ENCODE results near the gene CGREF1.

The CGREF1 gene

GRCh38 chr2:27086724-27087593 is 32.0 kb downstream of the CGREF1 start, which contains the start of gene KHK:
Gene KHK (plus strand): TSS chr2:27086772. CDS start chr2:27087260, 488 bp downstream.
- peak; percentile 57 for DNase-seq

GRCh38 chr2:27086090-27086723 is 32.7 kb downstream of the CGREF1 start:
- DNase-seq = peak; percentile 85

DNA sequence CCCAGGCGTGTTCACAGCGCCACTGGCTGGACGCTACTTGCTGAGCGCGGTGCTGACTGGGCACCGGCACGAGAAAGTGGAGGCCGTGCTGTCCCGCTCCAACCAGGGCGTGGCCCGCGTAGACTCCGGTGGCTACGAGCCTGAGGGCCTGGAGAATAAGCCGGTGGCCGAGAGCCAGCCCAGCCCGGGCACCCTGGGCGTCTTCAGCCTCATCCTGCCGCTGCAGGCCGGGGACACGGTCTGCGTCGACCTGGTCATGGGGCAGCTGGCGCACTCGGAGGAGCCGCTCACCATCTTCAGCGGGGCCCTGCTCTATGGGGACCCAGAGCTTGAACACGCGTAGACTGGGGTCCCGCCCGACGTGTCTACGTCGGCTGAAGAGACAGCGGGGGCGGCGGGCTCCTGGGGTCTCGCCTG is 33.2 kb downstream of the CGREF1 start:
- DNase-seq = no peak

GRCh38 chr2:27085062-27085672 is 33.8 kb downstream of the CGREF1 start:
- no peak for DNase-seq

DNA sequence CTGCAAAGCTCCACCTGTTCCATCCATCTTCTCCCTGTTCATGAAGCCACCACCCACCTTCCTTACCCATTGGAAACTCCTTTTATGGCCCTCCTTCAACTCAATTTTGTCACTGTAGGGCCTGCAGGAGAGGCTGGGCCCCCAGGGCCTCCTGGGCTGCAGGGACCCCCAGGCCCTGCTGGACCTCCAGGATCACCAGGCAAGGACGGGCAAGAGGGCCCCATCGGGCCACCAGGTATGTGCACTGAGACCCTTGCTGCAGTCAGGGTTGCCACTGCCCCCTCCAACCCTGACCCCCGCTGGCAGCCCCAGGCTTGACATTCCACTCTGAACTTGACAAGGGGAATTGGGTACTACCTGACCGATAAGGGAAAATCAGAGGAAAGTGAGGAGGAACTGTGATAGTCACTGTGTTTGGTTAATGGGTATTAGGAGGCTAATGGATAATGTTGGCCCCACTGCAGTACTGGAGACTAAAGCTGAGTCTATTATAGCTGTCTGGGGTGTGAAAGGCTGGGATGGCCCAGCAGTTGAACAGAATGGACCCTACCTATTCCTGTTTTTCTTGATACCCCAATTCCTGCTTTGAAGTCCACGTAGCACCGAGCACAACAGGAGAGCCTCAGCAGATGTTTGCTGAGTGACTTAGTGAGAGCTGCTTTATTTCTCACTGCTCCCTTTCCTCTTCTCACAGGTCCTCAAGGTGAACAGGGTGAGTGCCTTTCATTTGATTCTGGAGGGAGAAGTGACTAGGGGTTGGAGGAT is 34.4 kb downstream of the CGREF1 start:
- DNase-seq = no peak

GRCh38 chr2:27083410-27084296 is 35.3 kb downstream of the CGREF1 start:
- DNase-seq = no peak

DNA sequence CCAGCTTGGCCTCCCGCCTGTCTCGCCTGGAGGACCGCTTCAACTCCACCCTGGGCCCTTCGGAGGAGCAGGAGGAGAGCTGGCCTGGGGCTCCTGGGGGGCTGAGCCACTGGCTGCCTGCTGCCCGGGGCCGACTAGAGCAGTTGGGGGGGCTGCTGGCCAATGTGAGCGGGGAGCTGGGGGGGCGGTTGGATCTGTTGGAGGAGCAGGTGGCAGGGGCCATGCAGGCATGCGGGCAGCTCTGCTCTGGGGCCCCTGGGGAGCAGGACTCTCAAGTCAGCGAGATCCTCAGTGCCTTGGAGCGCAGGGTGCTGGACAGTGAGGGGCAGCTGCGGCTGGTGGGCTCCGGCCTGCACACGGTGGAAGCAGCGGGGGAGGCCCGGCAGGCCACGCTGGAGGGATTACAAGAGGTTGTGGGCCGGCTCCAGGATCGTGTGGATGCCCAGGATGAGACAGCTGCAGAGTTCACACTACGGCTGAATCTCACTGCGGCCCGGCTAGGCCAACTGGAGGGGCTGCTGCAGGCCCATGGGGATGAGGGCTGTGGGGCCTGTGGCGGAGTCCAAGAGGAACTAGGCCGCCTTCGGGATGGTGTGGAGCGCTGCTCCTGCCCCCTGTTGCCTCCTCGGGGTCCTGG is 36.0 kb downstream of the CGREF1 start:
- DNase-seq = no peak

- no peak for DNase-seq
Measured at GRCh38 chr2:27081984-27082772, 36.8 kb downstream of the CGREF1 start.

DNA sequence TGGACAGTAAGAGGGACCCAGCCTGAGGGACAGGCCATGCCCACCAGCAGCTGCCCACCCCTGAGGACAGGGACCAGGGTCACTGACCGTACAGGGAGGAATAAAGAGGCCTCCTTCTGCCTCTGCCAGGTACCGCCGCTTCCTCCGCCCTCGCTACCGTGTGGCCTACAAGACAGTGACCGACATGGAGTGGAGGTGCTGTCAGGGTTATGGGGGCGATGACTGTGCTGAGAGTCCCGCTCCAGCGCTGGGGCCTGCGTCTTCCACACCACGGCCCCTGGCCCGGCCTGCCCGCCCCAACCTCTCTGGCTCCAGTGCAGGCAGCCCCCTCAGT is 38.4 kb downstream of the CGREF1 start:
- DNase-seq = no peak

DNA sequence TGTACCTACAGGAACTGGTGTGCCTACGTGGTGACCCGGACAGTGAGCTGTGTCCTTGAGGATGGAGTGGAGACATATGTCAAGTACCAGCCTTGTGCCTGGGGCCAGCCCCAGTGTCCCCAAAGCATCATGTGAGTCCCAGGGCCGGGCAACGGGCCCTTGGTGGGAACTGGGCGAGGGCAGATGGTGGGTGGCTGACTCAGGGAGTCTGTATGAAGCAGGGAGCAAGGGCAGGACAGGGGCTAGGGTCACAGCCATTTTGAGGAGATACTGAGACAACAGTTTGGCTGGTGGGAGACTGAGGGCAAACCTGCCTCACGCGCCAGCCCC is 38.8 kb downstream of the CGREF1 start:
- no peak for DNase-seq

- DNase-seq = no peak
Measured at GRCh38 chr2:27079233-27080139, 39.4 kb downstream of the CGREF1 start.

DNA sequence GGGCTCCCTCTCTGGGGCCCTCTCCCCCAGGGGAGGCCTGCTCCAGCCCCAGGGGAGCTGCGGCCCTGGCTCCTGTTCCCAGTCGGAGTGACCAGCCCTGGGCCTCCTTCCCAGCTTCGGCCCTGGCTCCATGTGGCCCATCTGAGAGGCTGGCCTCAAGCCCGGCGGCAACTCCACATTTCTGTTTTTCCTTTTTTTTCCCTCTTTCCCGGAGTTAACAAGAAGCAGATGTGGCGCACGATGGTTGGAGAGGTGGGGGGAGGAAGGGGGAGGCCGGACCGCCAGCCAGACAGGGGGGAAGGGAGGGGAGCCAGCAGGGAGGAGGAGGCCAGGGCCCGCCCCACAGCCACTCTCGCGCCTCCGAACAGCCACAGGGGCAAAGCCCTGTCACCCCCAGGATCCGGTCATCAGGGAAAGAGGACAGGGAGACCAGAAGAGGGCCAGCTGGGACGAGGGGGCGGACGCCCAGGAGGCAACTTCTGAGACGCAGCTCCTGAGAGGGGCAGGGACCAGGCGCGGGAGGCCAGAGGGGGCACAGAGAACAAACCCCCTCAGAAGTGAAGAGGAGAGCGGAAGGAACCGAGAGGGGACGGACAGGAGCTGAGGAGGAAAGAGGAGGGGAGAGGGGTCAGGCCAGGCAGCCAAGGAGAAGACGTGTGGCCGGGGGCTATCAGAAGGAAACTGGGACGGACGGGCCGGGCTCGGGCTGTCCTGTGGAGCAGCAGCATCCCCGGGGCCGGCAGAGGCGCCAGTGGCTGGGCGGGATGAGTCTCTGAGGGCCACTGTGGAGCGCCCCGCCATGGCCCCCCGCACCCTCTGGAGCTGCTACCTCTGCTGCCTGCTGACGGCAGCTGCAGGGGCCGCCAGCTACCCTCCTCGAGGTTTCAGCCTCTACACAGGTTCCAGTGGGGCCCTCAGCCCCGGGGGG is 40.4 kb downstream of the CGREF1 start, which contains the start of gene EMILIN1:
EMILIN1 (plus strand) TSS at position 349 of the 928 bp plus-strand sequence; CDS start at position 800, 451 bp downstream.
- no peak for DNase-seq

GRCh38 chr2:27077231-27077630 is 41.7 kb downstream of the CGREF1 start:
- no peak for DNase-seq

DNA sequence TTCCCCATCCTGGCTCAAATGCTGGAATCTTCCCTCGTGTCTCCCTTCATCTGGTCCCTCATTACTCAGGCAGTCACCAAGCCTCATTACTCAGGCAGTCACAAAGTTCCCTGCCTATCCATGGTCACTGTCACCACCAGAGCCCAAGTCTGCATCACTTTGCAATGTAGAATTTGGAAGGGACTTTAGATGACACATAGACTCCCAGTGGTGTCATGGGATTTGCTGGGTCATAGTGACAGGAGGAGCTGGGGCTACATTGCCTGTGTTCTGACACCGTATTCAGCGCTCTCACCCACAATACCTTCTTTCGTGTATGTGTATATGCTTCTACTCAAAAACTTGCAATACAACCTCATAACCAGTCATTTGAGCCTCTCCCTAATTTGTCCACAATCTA is 42.6 kb downstream of the CGREF1 start:
- no peak for DNase-seq

- DNase-seq = peak; percentile 7
Measured at GRCh38 chr2:27075566-27075871, 43.4 kb downstream of the CGREF1 start.

DNA sequence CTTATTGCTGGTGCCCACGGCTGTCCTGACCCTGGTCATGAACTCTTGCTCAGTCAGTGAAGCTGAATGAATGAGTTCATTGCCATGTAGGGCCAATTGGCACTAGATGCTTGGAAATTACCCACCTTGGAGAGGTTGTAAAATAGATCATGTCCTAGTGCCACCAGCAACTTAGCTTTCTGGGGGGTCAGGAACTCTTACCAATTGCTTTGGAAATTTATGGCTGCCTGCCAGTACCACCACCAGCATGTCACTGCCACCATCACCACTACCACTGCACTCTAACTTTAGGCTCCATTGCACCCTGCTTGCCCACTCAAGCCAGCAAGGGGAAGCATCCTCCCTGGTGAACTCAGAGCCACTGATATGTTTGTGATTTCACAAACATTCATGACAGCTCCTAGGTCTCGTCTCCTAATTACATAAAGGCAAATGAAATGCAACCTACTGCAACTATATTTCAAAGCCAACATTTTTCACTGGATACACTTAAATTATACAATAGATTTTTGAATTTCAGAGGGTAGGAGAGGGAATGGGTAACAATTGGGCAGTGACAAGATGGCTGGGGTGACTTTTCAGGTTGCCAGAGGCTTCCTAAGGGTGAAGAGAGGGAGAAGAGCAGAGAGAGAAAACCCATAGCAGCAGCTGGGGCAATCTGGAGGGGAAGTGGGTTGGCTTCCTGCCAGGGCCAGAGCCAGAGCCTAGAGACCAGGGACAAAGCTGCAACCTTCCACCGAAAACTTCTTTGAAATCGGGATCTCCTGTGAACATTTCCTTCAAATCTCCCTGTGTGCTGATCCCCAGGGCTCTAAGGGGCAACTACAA is 44.0 kb downstream of the CGREF1 start:
- DNase-seq = peak; percentile 10

GRCh38 chr2:27073782-27074181 is 45.1 kb downstream of the CGREF1 start:
- DNase-seq = no peak

DNA sequence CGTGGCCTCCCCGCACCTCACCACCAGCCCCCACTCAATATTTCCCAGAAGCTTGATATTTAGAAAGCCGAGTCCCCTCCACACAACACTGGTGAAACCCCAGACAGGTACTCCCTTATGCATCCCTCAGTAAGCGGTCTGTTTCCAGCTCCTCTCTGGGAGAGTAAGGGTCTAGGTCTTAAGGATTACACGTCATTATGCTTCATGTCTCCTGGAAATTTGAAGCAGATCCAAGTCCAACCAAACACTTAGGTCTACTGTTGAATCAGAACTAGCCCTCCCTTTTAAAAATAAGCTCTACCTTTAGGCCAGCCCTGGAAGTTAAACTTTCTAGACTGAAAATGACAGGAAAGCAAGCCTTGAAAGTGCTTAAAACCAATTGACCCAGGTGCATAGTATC is 46.0 kb downstream of the CGREF1 start:
- no peak for DNase-seq

All from DMS79 (cell line).